PC-3 (cell line): Measurements from ENCODE around the gene VPS54.

Source experiments
- EZH2 ChIP-seq: fragments of 300-600 bp; sonication (generic); IDR thresholded peaks from one replicate; pipeline ENCODE4 v1.6.1; 2017; ENCODE audit warnings: antibody characterized with exemption, mild to moderate bottlenecking, low read length; ENCODE audit not compliant: unreplicated experiment
- EZH2phosphoT487 ChIP-seq: fragments of 300-600 bp; sonication (generic); IDR thresholded peaks from 2 replicates; pipeline ENCODE4 v1.6.1; 2018; ENCODE audit warnings: mild to moderate bottlenecking, antibody characterized with exemption, low read length, borderline replicate concordance
- TF ChIP-seq, protein P1 (sequence below): fragments of 300-600 bp; sonication (generic); conservative IDR thresholded peaks from 2 replicates; pipeline ENCODE4 v1.5.1; 2017; ENCODE audit warnings: antibody characterized with exemption, low read depth, mild to moderate bottlenecking, low read length

GRCh38 chr2:64062840-64063239 lies 43.6 kb upstream of the VPS54 start:
- TF ChIP-seq, protein P1, sequence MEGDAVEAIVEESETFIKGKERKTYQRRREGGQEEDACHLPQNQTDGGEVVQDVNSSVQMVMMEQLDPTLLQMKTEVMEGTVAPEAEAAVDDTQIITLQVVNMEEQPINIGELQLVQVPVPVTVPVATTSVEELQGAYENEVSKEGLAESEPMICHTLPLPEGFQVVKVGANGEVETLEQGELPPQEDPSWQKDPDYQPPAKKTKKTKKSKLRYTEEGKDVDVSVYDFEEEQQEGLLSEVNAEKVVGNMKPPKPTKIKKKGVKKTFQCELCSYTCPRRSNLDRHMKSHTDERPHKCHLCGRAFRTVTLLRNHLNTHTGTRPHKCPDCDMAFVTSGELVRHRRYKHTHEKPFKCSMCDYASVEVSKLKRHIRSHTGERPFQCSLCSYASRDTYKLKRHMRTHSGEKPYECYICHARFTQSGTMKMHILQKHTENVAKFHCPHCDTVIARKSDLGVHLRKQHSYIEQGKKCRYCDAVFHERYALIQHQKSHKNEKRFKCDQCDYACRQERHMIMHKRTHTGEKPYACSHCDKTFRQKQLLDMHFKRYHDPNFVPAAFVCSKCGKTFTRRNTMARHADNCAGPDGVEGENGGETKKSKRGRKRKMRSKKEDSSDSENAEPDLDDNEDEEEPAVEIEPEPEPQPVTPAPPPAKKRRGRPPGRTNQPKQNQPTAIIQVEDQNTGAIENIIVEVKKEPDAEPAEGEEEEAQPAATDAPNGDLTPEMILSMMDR, result no peak
- TF ChIP-seq EZH2 (no peak), EZH2phosphoT487 (no peak)
